ENCODE data around the gene GLOD4. TPM values are rescaled to one million over a fixed set of nuclear protein-coding genes. Genes with fewer than 3 reads are reported as not detected.

Gene GLOD4
- total RNA-seq, 1 donor from 2014 or later, result 53.4 TPM

DNA sequence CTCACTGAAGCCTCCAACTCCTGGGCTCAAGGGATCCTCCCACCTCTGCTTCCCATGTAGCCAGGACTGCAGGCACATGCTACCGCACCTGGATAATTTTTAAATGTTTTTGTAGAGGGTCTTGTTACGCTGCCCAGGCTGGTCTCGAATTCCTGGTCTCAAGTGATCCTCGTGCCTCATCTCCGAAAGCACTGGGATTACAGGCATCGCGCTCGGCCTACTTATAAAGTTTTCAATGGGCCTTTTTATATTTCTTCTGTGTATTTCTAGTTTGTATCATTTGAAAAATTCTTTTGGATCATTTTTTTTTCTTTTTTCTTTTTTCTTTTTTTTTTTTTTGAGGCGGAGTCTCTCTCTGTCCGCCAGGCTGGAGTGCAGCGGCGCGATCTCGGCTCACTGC lies 57.0 kb downstream of the GLOD4 start:
- Mint-ChIP-seq H3K9me3 (ENCODE audit: low read depth) (no peaks in the 10 kb centered on the region), H3K4me1 (ENCODE audit: low read depth) (no peaks in the 10 kb centered on the region), H3K27me3 (ENCODE audit: low read depth) (no peaks in the 10 kb centered on the region), H3K27ac (ENCODE audit: unreplicated experiment) (no peak overlapping the region), H3K36me3 (ENCODE audit: low read depth) (no peaks in the 10 kb centered on the region), H3K4me3 (ENCODE audit: unreplicated experiment) (no peak overlapping the region)
- TF ChIP-seq, protein P1, sequence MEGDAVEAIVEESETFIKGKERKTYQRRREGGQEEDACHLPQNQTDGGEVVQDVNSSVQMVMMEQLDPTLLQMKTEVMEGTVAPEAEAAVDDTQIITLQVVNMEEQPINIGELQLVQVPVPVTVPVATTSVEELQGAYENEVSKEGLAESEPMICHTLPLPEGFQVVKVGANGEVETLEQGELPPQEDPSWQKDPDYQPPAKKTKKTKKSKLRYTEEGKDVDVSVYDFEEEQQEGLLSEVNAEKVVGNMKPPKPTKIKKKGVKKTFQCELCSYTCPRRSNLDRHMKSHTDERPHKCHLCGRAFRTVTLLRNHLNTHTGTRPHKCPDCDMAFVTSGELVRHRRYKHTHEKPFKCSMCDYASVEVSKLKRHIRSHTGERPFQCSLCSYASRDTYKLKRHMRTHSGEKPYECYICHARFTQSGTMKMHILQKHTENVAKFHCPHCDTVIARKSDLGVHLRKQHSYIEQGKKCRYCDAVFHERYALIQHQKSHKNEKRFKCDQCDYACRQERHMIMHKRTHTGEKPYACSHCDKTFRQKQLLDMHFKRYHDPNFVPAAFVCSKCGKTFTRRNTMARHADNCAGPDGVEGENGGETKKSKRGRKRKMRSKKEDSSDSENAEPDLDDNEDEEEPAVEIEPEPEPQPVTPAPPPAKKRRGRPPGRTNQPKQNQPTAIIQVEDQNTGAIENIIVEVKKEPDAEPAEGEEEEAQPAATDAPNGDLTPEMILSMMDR (IDR thresholded peaks at IDR 0.05), result no peak
- DNase-seq (ENCODE audit: low spot score), result no peak

DNA sequence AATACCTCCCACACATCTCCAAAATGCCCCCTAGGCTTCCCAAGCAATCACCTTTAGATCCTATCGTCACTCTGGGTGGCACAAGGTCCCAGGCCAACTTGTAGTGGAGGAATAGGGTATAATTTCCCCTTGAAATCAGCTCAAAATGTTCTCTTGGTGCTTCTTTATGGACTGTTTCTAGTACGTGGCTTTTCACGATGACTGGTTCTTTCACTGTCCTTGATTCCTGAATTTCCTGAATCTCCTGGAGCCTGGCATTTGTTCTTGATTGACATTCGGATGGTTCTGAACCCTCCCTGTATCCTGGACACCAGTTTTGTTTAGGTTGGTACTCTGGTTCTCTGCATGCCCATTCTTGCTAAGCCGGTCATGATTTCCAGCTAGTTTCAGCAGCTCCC lies 60.5 kb downstream of the GLOD4 start:
- DNase-seq (ENCODE audit: low spot score), result no peak
- TF ChIP-seq, protein P1 (IDR thresholded peaks at IDR 0.05), result no peak
- no peak overlapping the region for H3K27ac Mint-ChIP-seq (ENCODE audit: unreplicated experiment)
- no peaks in the 10 kb centered on the region for H3K9me3 Mint-ChIP-seq (ENCODE audit: low read depth)
- H3K4me1 Mint-ChIP-seq (ENCODE audit: low read depth), result peaks cover 3% of the 10 kb centered on the region
- no peak overlapping the region for H3K4me3 Mint-ChIP-seq (ENCODE audit: unreplicated experiment)
- H3K27me3 Mint-ChIP-seq (ENCODE audit: low read depth), result no peaks in the 10 kb centered on the region
- no peaks in the 10 kb centered on the region for H3K36me3 Mint-ChIP-seq (ENCODE audit: low read depth)

DNA sequence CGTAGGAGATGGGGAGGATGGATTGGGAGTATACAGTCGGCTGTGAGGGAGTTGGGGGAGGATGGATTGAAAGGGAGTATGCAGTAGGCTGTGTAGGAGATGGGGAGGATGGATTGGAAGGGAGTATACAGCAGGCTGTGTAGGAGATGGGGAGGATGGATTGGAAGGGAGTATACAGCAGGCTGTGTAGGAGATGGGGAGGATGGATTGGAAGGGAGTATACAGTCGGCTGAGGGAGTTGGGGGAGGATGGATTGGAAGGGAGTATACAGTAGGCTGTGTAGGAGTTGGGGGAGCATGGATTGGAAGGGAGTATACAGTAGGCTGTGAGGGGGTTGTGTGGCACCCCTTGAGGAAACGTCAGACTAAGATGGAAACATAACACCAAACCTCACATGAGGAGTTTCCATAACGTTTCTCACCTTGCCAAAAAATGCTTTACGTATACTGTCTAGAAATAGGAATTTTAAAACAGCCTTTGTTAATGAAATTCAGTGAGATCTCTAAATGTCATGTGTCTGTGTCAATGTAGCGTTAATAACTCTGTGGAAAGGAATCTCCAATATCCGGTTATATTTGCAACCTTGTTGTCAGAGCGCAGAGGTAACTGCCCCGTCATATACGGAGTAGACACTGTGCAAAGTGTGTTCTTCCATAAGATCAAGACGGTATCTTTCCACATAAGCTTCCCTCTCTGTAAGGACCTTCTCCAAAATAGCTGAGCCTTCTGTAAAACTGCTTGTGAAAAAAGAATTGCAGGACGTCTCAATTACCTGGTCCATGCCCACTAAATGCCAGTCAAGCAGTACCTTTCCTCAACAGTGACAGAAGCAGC lies 61.2 kb downstream of the GLOD4 start:
- Mint-ChIP-seq H3K4me1 (ENCODE audit: low read depth) (peaks cover 3% of the 10 kb centered on the region), H3K9me3 (ENCODE audit: low read depth) (no peaks in the 10 kb centered on the region), H3K27ac (ENCODE audit: unreplicated experiment) (no peak overlapping the region), H3K36me3 (ENCODE audit: low read depth) (no peaks in the 10 kb centered on the region), H3K4me3 (ENCODE audit: unreplicated experiment) (no peak overlapping the region), H3K27me3 (ENCODE audit: low read depth) (no peaks in the 10 kb centered on the region)
- no peak for DNase-seq (ENCODE audit: low spot score)
- TF ChIP-seq, protein P1 (IDR thresholded peaks at IDR 0.05), result no peak

DNA sequence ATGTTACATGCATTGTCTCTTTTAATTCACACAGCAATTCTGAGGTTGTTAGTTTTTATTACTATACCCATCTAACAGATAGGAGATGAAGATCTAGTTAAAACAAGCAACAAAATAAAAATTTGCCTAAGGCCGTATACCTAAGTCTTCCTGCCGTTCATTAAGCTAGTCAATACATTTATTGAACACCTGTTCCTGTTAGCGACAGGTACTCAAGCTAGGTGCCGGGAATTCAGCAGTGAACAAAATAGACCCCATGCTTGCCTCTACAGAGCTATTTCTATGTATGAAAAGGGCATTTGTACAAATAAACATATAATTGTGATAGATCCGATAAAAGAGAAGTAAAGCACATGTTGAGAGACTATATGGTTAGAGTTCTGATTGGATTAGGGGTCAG lies 64.0 kb downstream of the GLOD4 start:
- H3K4me1 Mint-ChIP-seq (ENCODE audit: low read depth), result peaks cover 20% of the 10 kb centered on the region
- H3K27ac Mint-ChIP-seq (ENCODE audit: unreplicated experiment), result no peak overlapping the region
- no peaks in the 10 kb centered on the region for H3K27me3 Mint-ChIP-seq (ENCODE audit: low read depth)
- TF ChIP-seq, protein P1 (IDR thresholded peaks at IDR 0.05), result no peak
- no peak for DNase-seq (ENCODE audit: low spot score)
- H3K36me3 Mint-ChIP-seq (ENCODE audit: low read depth), result no peaks in the 10 kb centered on the region
- H3K9me3 Mint-ChIP-seq (ENCODE audit: low read depth), result no peaks in the 10 kb centered on the region
- H3K4me3 Mint-ChIP-seq (ENCODE audit: unreplicated experiment), result no peak overlapping the region

Other genes starting within 250 kb of the GLOD4 start
- 63.7 to 82.3 TPM (median 74.8 TPM) in 3 replicates for gene VPS53, start 67.4 kb downstream of the GLOD4 start, total RNA-seq
- gene TLCD3A, start 49.7 kb downstream of the GLOD4 start, total RNA-seq, result 26.8 to 28.2 TPM (median 27.2 TPM) in 3 replicates
- 11.8 to 15.9 TPM (median 12.6 TPM) in 3 replicates for gene GEMIN4, start 30.0 kb downstream of the GLOD4 start, total RNA-seq
- 7.2 to 8.5 TPM (median 7.3 TPM) in 3 replicates for gene MRM3, start 73 bp upstream of the GLOD4 start, total RNA-seq
- 85.2 to 93.6 TPM (median 86.4 TPM) in 3 replicates for gene NXN, start 197.5 kb upstream of the GLOD4 start, total RNA-seq
- 10.0 to 13.1 TPM (median 10.3 TPM) in 3 replicates for gene TIMM22, start 214.8 kb upstream of the GLOD4 start, total RNA-seq

Data from chondrocyte (in vitro differentiated cells).